B cell (primary cell): ENCODE results near the gene CD180. TPM values are rescaled to one million over a fixed set of nuclear protein-coding genes. Genes with fewer than 3 reads are reported as not detected.

Experiments
- ATAC-seq: fragments of 200-7000 bp; cut with Tn5 transposase; one replicate; pipeline ENCODE4 v1.10.0; 2021; ENCODE audit warnings: low read depth, mild to moderate bottlenecking, moderate number of reproducible peaks, moderate library complexity
- CTCF ChIA-PET: fragments of 350-600 bp; sonication (Branson Sonifier 250); formaldehyde crosslinking; loops from one replicate; lab custom pipeline; 2021; ENCODE audit warnings: antibody characterized with exemption, inconsistent platforms; lab: Charles Lee
- POLR2A ChIA-PET: fragments of 350-600 bp; sonication (Branson Sonifier 250); formaldehyde crosslinking; loops from one replicate; lab custom pipeline; 2021; ENCODE audit warnings: antibody characterized with exemption; lab: Charles Lee
- DNase-seq: peaks from one replicate; pipeline ENCODE4 v3.0.0; 2013
- H2AFZ ChIP-seq: 2 replicates; pipeline ENCODE4 v1.6.1; 2012; ENCODE audit warnings: mild to moderate bottlenecking, low read depth, low read length; ENCODE audit not compliant: insufficient read depth, poor library complexity, severe bottlenecking
- H3K27ac ChIP-seq, 2 donors: 1 replicate in 1 of 2; 2 replicates in 1 of 2; pipeline ENCODE4 v1.5.1; 2012 to 2013; ENCODE audit warnings: low read length in 2 of 2, mild to moderate bottlenecking in 2 of 2, moderate library complexity in 1 of 2
- H3K27me3 ChIP-seq, 4 experiments: fragments of 200-600 bp in 1 of 4; sonication (generic) in 1 of 4; replicated peaks in 1 of 4; 1 replicate in 2 of 4; 2 replicates in 2 of 4; pipeline versions ENCODE4 v1.6.1 to v1.7.0; 2013 to 2016; ENCODE audit warnings: low read length in 3 of 4, mild to moderate bottlenecking in 2 of 4, mixed read lengths in 1 of 4, moderate library complexity in 1 of 4; ENCODE audit not compliant: insufficient read depth in 4 of 4, control insufficient read depth in 3 of 4; ENCODE audit errors: control extremely low read depth in 1 of 4
- H3K36me3 ChIP-seq, 2 experiments: replicated peaks in 1 of 2; 1 replicate in 1 of 2; 2 replicates in 1 of 2; pipeline versions ENCODE4 v1.6.1 to v1.7.1; 2013; ENCODE audit warnings: low read length in 1 of 2; ENCODE audit not compliant: insufficient read depth in 2 of 2, control insufficient read depth in 1 of 2; ENCODE audit errors: control extremely low read depth in 1 of 2, extremely low read depth in 1 of 2
- H3K4me1 ChIP-seq, 2 donors: fragments of 200-600 bp in 1 of 2; sonication (generic) in 1 of 2; 1 replicate in 1 of 2; 2 replicates in 1 of 2; pipeline versions ENCODE4 v1.5.1 to v1.6.1; 2013 to 2017; ENCODE audit warnings: low read length in 2 of 2; ENCODE audit not compliant: control insufficient read depth in 2 of 2, insufficient read depth in 2 of 2
- H3K4me2 ChIP-seq: replicated peaks from 2 replicates; pipeline ENCODE3; 2012; ENCODE audit warnings: mild to moderate bottlenecking, low read depth, low read length; ENCODE audit not compliant: poor library complexity, severe bottlenecking
- H3K4me3 ChIP-seq, 5 experiments: fragments of 200-600 bp in 1 of 5; sonication (generic) in 1 of 5; 1 replicate in 3 of 5; 2 replicates in 2 of 5; pipeline versions ENCODE4 v1.5.1 to v1.7.0; 2011 to 2016; ENCODE audit warnings: low read length in 4 of 5, mild to moderate bottlenecking in 4 of 5, low read depth in 2 of 5, control low read depth in 1 of 5, moderate library complexity in 1 of 5; ENCODE audit not compliant: insufficient read depth in 1 of 5; ENCODE audit errors: control extremely low read depth in 1 of 5, extremely low read depth in 1 of 5
- H3K79me2 ChIP-seq: fragments of 200-600 bp; sonication (generic); one replicate; pipeline ENCODE4 v1.6.0; 2016; ENCODE audit warnings: low read length; ENCODE audit not compliant: control insufficient read depth, insufficient read depth
- H3K9ac ChIP-seq: fragments of 200-600 bp; sonication (generic); 2 replicates; pipeline ENCODE4 v1.6.1; 2017; ENCODE audit warnings: mild to moderate bottlenecking, low read length, moderate library complexity
- H3K9me3 ChIP-seq, 3 donors: one replicate each; pipeline versions ENCODE4 v1.6.1 to v1.7.1; 2013; ENCODE audit warnings: low read length in 2 of 3; ENCODE audit not compliant: control insufficient read depth in 2 of 3, insufficient read depth in 1 of 3; ENCODE audit errors: control extremely low read depth in 1 of 3
- H4K20me1 ChIP-seq: 2 replicates; pipeline ENCODE4 v1.6.0; 2012; ENCODE audit warnings: mild to moderate bottlenecking, low read length; ENCODE audit not compliant: insufficient read depth, control insufficient read depth, poor library complexity, severe bottlenecking
- H3K27ac Mint-ChIP-seq: one replicate; pipeline ENCODE4 v1.8.0; 2021; ENCODE audit warnings: mixed read lengths
- H3K27me3 Mint-ChIP-seq: one replicate; pipeline ENCODE4 v1.8.0; 2021; ENCODE audit warnings: mixed read lengths
- H3K4me1 Mint-ChIP-seq: one replicate; pipeline ENCODE4 v1.8.0; 2021; ENCODE audit warnings: mixed read lengths
- H3K4me3 Mint-ChIP-seq: one replicate; pipeline ENCODE4 v1.8.0; 2021; ENCODE audit warnings: mixed read lengths
- H3K9me3 Mint-ChIP-seq: one replicate; pipeline ENCODE4 v1.8.0; 2022; ENCODE audit warnings: mixed read lengths; ENCODE audit not compliant: insufficient read depth
- CTCF ChIP-seq: fragments of 200-600 bp; IDR thresholded peaks from one replicate; pipeline ENCODE4 v1.8.0; 2022; ENCODE audit warnings: antibody characterized with exemption, mild to moderate bottlenecking
- EZH2 ChIP-seq: IDR thresholded peaks from 2 replicates; pipeline ENCODE4 v1.6.1; 2012; ENCODE audit warnings: borderline replicate concordance, low read depth, mild to moderate bottlenecking, moderate library complexity, low read length; ENCODE audit not compliant: insufficient read depth, poor library complexity, severe bottlenecking
- WGBS: methylation state at CpG from one replicate; pipeline ENCODE4 v1.1.5; 2013; ENCODE audit warnings: missing lambda C conversion rate; ENCODE audit not compliant: insufficient coverage; 5-methylcytosine and 5-hydroxymethylcytosine counted together
- intact Hi-C: fragments of 100-400 bp; cut with micrococcal nuclease; formaldehyde crosslinking; loops from one replicate; pipeline ENCODE4 v1.10.0; 2022
- polyA plus RNA-seq: library from polyadenylated mRNA; depleted of rRNA; stranded (reverse); fragments of >200 nt; gene quantifications from 2 replicates; pipeline ENCODE4 v1.2.3, GENCODE V29; 2012
- total RNA-seq, 2 donors: library from RNA; stranded (reverse); fragments of 120-200 nt in 1 of 2; gene quantifications; 1 replicate in 1 of 2; 2 replicates in 1 of 2; pipeline versions ENCODE4 v1.2.3 to v1.2.4, GENCODE V29; 2013 to 2022

The CD180 gene
- total and polyA plus RNA-seq, 2 donors (not counting 1 experiment from before 2014, with no cell fraction given): 16.1 to 16.4 TPM

- H4K20me1 ChIP-seq: no peaks in the 10 kb centered on the region
Measured at GRCh38 chr5:67211926-67212325, 15.3 kb upstream of the CD180 start.

More at GRCh38 chr5:67211926-67212325, 15.3 kb upstream of the CD180 start:
- Histone ChIP-seq H3K4me3 (no peak overlapping the region), H3K9ac (no peak overlapping the region), H3K79me2 (peaks cover 50% of the 10 kb centered on the region), H3K4me1 (peaks cover 52 to 53% of the 10 kb centered on the region in 2 donors), H3K27me3 (no peaks in the 10 kb centered on the region), H3K36me3 (no peaks in the 10 kb centered on the region), H2AFZ (no peak overlapping the region), H3K9me3 (no peaks in the 10 kb centered on the region), H3K27ac (no peak overlapping the region), H3K4me2 (no peak overlapping the region)
- ChIA-PET CTCF (interaction anchor here (1.2 to 13.8 kb wide), 5 partner anchors 17 to 905 kb away, joined by 3 to 582 read pairs (median 26); partner anchors contain the start of gene CD180), POLR2A (no interaction called here)
- DNase-seq (no peak), ATAC-seq (no peak)
- intact Hi-C loops: loop anchor here (10.0 kb wide), 1 partner anchor 1487 kb away; the partner anchor contains the start of genes NLN and SGTB
- H3K4me1 Mint-ChIP-seq: peaks cover 60% of the 10 kb centered on the region
- H3K27ac Mint-ChIP-seq: no peak overlapping the region
- H3K4me3 Mint-ChIP-seq: no peak overlapping the region
- TF ChIP-seq EZH2 (no peak), CTCF (no peak)
- H3K27me3 Mint-ChIP-seq: no peaks in the 10 kb centered on the region
- no peaks in the 10 kb centered on the region for H3K9me3 Mint-ChIP-seq
- 92% methylated on average over 2 of the region's 2 CpGs for WGBS
